Measurements from ENCODE around the gene HERC2. TPM values are rescaled to one million over a fixed set of nuclear protein-coding genes. Genes with fewer than 3 reads are reported as not detected.
A peak's percentile ranks its signal among the peaks of the same experiment; 100 is the strongest.

The HERC2 gene
- total and polyA plus RNA-seq, 2 donors (not counting 3 experiments of a cell fraction or from before 2014, with no cell fraction given), result 46.1 to 83.9 TPM

DNA sequence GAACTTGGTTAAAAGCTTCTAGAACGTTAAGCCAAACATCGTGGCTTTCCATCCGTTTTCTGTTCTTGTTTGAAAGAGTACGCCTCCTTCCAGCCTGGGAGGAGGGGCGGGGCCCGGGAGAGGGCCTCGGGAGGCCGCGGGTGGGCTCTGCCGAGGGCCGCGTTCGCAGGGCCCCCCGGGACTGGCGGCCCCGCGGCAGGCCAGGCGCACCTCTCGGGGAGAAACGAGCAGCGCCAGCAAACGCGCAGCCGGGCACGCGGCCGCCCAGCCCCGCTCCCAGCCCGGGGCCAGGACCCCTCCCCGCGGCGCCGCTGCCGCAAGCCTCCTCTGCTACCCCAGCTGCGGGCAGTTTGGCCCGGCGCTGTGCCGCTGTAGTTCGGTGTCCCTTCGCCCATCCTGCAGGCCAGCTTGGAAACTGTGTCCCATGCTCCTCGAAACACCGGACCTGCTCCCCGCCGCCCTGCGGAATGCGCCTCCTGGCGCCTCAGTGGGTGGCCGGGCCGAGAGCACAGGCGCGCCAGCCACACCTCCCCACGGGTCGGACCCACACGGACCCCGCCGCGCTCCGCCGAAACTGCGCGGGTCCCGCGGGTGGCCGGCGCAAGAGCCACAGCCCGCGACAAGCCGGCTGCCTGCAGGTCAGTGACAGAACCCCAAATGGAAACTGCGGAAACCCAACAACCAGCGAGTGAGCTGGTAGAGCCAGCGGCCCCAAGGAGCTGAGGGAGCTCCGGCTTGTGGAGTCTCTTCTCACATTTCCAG lies 225.1 kb downstream of the HERC2 start:
- H3K9me3 ChIP-seq (replicated peaks; ENCODE audit: control insufficient read depth, insufficient read depth, low read length), result no peaks in the 10 kb centered on the region
- no peak overlapping the region for H3K27ac ChIP-seq (ENCODE audit: insufficient read depth, low read depth, low read length)
- no TSS peak for BruUV-seq (replicated peaks)
- TF ChIP-seq GATA2 (IDR thresholded peaks at IDR 0.05; ENCODE audit: insufficient read depth, insufficient read length, low read depth, low read length), result no peak
- peak; percentile 79 for TF ChIP-seq EZH2 (IDR thresholded peaks at IDR 0.05; ENCODE audit: borderline replicate concordance, low read depth, low read length, severe bottlenecking)
- TF ChIP-seq, protein P1, sequence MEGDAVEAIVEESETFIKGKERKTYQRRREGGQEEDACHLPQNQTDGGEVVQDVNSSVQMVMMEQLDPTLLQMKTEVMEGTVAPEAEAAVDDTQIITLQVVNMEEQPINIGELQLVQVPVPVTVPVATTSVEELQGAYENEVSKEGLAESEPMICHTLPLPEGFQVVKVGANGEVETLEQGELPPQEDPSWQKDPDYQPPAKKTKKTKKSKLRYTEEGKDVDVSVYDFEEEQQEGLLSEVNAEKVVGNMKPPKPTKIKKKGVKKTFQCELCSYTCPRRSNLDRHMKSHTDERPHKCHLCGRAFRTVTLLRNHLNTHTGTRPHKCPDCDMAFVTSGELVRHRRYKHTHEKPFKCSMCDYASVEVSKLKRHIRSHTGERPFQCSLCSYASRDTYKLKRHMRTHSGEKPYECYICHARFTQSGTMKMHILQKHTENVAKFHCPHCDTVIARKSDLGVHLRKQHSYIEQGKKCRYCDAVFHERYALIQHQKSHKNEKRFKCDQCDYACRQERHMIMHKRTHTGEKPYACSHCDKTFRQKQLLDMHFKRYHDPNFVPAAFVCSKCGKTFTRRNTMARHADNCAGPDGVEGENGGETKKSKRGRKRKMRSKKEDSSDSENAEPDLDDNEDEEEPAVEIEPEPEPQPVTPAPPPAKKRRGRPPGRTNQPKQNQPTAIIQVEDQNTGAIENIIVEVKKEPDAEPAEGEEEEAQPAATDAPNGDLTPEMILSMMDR (IDR thresholded peaks at IDR 0.05; ENCODE audit: extremely low read depth in 1 of 2, insufficient read depth in 1 of 2, low read depth in 1 of 2, low read length in 2 of 2), result no peak
- H3K4me3 ChIP-seq (replicated peaks in 1 of 3; ENCODE audit: insufficient read depth in 1 of 3, low read depth in 1 of 3, low read length in 3 of 3), result peak overlapping the region; percentile 18 to 56 (median 31)
- H3K79me2 ChIP-seq (ENCODE audit: control insufficient read depth, insufficient read depth, low read length), result no peaks in the 10 kb centered on the region
- peaks cover 12% of the 10 kb centered on the region for H3K4me1 ChIP-seq (ENCODE audit: control insufficient read depth, extremely low read depth, insufficient read depth, low read length)
- peaks cover 47 to 62% of the 10 kb centered on the region in 2 experiments for H3K27me3 ChIP-seq (ENCODE audit: control insufficient read depth in 2 of 2, insufficient read depth in 2 of 2, low read length in 2 of 2)
- DNase-seq (ENCODE audit: low read depth, low spot score), result no peak
- FAIRE-seq, result no peak
- H3K9me1 ChIP-seq (replicated peaks; ENCODE audit: control insufficient read depth, extremely low read depth, insufficient read depth, low read length), result no peaks in the 10 kb centered on the region
- no peak overlapping the region for H3K9ac ChIP-seq (replicated peaks; ENCODE audit: extremely low read depth, insufficient read depth, low read length)
- H2AFZ ChIP-seq (ENCODE audit: low read depth, low read length), result peak overlapping the region; percentile 73
- peak overlapping the region; percentile 88 for H3K4me2 ChIP-seq (ENCODE audit: insufficient read depth, low read length)
- intact Hi-C loops (cut with micrococcal nuclease) (loop anchor here (1.0 kb wide), 1 partner anchor 26 kb away; no protein-coding TSS in a partner anchor), dilution Hi-C loops (cut with MboI; ENCODE audit: extremely low pct_ligation_motif_present, low sequenced_read_pairs) (no loop called here)
- H3K36me3 ChIP-seq (ENCODE audit: control insufficient read depth in 2 of 2, extremely low read depth in 1 of 2, insufficient read depth in 2 of 2, low read length in 2 of 2), result no peaks in the 10 kb centered on the region
- no peaks in the 10 kb centered on the region for H4K20me1 ChIP-seq (replicated peaks; ENCODE audit: control insufficient read depth, extremely low read depth, insufficient read depth, low read length)
- POLR2A ChIA-PET, result no interaction called here
- CTCF ChIA-PET, result interaction anchor here (1.4 to 2.5 kb wide), 4 partner anchors 11 to 1208 kb away, joined by 4 to 15 read pairs (median 5); no protein-coding TSS in a partner anchor

DNA sequence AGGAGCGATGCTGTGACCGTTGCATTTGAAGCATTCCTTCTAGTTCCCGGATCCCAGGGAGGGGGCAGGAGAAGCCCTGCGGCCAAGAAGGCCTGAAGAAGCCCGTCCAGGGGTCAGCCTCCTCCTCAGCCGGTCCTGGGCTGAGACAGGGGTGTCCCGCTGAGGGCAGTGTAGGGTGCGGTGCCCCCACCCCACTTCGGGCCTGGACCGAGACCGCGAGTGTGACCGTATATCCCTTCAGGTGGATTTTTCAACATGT lies 225.6 kb downstream of the HERC2 start:
- peaks cover 12% of the 10 kb centered on the region for H3K4me1 ChIP-seq (ENCODE audit: control insufficient read depth, extremely low read depth, insufficient read depth, low read length)
- no TSS peak for BruUV-seq (replicated peaks)
- peak overlapping the region; percentile 18 to 56 (median 31) for H3K4me3 ChIP-seq (replicated peaks in 1 of 3; ENCODE audit: insufficient read depth in 1 of 3, low read depth in 1 of 3, low read length in 3 of 3)
- intact Hi-C loops (cut with micrococcal nuclease), result loop anchor here (1.0 kb wide), 1 partner anchor 27 kb away; no protein-coding TSS in a partner anchor
- H3K9ac ChIP-seq (replicated peaks; ENCODE audit: extremely low read depth, insufficient read depth, low read length), result no peak overlapping the region
- H3K4me2 ChIP-seq (ENCODE audit: insufficient read depth, low read length), result peak overlapping the region; percentile 88
- dilution Hi-C loops (cut with MboI; ENCODE audit: extremely low pct_ligation_motif_present, low sequenced_read_pairs), result no loop called here
- no peak overlapping the region for H3K27ac ChIP-seq (ENCODE audit: insufficient read depth, low read depth, low read length)
- peak overlapping the region; percentile 73 for H2AFZ ChIP-seq (ENCODE audit: low read depth, low read length)
- no peaks in the 10 kb centered on the region for H4K20me1 ChIP-seq (replicated peaks; ENCODE audit: control insufficient read depth, extremely low read depth, insufficient read depth, low read length)
- no peaks in the 10 kb centered on the region for H3K79me2 ChIP-seq (ENCODE audit: control insufficient read depth, insufficient read depth, low read length)
- DNase-seq (ENCODE audit: low read depth, low spot score) (no peak), FAIRE-seq (no peak)
- H3K9me1 ChIP-seq (replicated peaks; ENCODE audit: control insufficient read depth, extremely low read depth, insufficient read depth, low read length), result no peaks in the 10 kb centered on the region
- peak; percentile 22 for TF ChIP-seq EZH2 (IDR thresholded peaks at IDR 0.05; ENCODE audit: borderline replicate concordance, low read depth, low read length, severe bottlenecking)
- TF ChIP-seq MYC (IDR thresholded peaks at IDR 0.05; ENCODE audit: low read depth, low read length), result no peak
- ChIA-PET POLR2A (no interaction called here), CTCF (interaction anchor here (2.0 to 2.5 kb wide), 3 partner anchors 11 to 1205 kb away, joined by 5 to 15 read pairs (median 5); no protein-coding TSS in a partner anchor)
- H3K27me3 ChIP-seq (ENCODE audit: control insufficient read depth in 2 of 2, insufficient read depth in 2 of 2, low read length in 2 of 2), result peaks cover 47 to 62% of the 10 kb centered on the region in 2 experiments
- no peaks in the 10 kb centered on the region for H3K36me3 ChIP-seq (ENCODE audit: control insufficient read depth in 2 of 2, extremely low read depth in 1 of 2, insufficient read depth in 2 of 2, low read length in 2 of 2)
- H3K9me3 ChIP-seq (replicated peaks; ENCODE audit: control insufficient read depth, insufficient read depth, low read length), result no peaks in the 10 kb centered on the region
